NCI-H446 treated with DMSO at 0.1 percent for 48 hours (cell line): ENCODE data around the gene PTGIR.

Experiments
- DNase-seq: peaks from one replicate; lab custom pipeline; 2025; lab: John Stamatoyannopoulos, UW

Gene PTGIR

DNA sequence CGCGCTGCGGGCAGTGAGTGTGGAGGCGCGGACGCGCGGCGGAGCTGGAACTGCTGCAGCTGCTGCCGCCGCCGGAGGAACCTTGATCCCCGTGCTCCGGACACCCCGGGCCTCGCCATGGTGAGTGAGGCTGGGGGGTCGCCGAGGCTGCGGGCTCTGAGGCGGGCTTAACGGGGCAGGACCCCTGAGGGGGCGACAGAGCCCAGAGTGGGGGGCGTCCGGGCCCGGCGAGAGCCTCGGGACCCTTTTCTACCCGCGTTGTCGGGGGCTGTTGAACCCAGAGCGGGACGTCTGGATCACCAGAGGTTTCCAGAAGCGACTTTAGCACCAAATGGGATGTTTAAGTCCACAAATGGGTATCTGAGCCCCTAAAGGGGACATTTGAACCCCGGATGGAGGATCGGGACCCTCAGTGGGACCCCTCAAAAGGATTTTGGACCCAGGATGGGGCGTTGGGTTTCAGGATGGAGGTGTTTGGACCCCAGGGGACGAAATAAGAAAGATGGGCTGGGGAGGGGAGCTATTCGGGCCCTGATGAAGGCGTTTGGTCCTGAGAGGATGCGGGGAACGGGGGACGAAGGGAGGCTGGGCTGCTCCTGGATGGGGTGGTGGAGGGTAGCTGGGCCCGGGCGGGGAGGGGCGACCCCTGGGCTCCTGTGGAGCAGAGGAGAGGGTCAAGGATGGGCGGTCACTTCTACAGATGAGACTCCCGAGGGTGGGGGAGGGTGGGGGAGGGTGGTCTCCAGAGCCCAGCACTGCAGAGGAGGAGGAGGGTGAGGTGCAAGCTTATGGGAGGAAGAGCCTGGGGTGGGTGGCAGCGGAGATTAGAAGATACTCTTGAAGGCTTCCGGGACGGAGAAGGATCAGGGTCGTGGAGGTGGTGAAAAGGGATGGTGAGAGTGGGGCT lies 23.3 kb downstream of the PTGIR start, which contains the start of gene CALM3:
TSS of gene CALM3 (plus strand) at position 13 of the 907 bp plus-strand sequence. CDS start at position 118, 105 bp downstream.
- DNase-seq = no peak

DNA sequence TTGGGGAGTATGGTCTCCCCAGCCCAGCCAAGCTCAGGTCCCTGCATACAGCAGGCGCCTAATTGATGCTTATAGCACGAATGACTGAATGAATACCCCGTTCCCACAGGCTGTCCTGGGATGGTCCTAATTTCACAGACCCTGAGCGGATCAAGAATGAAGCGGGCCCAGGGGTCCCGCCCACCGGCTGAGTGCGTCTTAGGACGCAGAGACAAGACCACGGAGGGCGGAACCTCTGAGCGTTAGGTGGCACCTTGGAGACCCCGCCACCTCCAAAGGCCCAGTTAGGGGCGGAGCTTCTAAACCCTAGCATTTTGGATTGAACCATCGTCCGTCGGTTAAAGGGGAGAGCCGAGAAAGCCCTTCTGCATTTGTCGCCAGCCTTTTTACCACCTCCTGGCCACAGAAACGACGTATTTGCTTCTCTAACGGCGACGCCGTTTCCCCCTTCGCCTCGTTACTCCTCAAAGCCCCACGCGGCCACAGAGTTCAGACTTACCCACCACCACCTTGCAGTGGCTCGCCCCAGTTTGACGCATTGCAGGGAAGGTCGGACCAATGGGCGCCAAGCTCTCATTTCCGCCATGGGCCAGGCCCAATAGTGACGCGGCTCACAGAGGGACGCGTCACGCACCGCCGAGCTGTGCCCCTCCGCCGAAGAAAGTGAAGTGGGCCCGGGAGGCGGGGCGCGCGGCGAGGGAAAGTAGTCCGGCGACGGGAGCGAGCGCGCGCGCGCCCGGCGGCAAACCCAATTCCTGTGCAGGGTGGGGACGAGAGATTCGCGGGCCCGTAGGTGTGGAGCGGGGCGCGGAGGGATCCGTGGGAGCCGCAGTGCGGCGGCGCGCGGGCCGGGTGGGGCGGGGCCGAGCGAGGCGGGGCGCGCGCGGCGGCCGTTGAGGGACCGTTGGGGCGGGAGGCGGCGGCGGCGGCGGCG lies 24.2 kb downstream of the PTGIR start:
- DNase-seq = peak; percentile 93

DNA sequence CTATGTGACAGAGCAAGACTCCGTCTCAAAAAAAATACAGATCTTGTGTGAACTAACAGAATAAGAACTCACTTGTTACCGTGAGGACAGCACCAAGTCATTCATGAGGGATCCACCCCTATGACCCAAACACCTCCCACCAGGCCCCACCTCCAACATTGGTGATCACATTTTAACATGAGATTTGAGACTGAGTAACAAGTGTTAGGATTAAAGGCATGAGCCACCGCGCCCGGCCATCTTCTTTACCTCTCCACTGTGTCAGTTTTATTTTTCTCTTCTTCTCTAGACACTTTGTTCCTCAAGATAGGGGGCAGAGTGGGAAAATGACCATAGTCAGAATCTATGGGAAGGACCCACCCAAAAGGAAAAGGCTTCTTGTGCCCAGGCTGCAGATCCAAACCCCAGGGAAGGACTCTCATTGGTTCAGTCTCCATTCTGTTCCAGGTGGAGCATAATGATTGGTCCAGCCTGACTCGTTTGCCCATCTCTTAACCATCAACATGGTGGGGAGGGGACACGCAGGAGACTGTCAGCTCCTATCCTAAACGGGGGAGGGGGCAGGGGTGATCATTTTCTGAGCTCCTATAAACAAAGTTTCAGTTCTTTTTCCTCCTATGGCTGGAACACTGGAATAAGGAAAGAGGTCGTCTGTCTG lies 25.0 kb downstream of the PTGIR start:
- DNase-seq = no peak

- DNase-seq = no peak
Observed at GRCh38 chr19:46598372-46598917, 26.4 kb downstream of the PTGIR start.

- no peak for DNase-seq
Observed at GRCh38 chr19:46596008-46596407, 28.9 kb downstream of the PTGIR start.

DNA sequence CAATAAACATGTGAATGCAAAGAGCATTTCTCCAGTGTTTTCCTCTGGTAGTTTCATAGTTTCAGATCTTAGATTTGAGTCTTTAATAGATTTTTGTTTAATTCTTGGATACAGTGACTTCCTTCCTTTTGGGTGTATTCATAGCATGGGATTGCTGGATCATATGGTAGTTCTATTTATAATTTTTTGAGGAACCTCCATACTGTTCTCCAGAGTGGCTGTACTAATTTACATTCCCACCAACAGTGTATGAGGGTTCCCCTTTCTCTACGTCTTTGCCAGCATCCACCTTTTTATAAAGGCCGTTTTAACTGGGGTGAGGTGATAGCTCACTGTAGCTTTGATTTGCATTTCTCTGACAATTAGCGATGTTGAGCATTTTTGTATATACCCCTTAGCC lies 33.0 kb downstream of the PTGIR start:
- DNase-seq = no peak

DNA sequence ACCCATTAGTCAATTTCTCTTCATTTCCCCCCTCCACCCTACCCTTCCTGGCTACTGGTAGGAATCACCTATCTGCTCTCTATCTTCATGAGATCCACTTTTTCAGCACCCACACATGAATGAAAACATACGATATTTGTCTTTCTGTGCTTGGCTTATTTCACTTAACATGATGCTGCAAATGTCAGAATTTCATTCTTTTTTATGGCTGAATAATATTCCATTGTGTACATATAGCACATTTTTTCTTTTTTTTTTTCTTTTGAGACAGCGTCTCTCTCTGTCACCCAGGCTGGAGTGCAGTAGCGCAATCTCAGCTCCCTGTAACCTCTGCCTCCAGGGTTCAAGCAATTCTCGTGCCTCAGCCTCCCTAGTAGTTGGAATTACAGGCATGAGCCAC lies 33.6 kb downstream of the PTGIR start:
- DNase-seq = no peak

DNA sequence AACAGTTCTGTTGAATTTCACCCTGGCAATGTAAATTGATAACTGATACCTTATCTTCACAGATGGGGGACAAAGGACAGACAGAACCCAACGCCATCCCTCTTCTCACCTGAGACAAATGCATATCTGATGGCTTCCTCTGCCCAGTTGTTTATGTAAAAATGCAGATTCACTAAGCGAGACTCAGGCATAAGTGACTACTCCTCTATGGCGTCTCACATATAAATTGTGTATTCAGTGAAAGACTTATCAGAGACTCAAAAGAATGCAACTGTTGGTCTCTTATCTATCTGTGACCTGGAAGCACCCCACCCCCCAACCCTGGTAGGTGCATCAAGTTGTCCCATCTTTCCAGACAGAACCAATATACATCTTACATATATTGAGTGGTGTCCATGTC lies 37.0 kb downstream of the PTGIR start:
- no peak for DNase-seq

DNA sequence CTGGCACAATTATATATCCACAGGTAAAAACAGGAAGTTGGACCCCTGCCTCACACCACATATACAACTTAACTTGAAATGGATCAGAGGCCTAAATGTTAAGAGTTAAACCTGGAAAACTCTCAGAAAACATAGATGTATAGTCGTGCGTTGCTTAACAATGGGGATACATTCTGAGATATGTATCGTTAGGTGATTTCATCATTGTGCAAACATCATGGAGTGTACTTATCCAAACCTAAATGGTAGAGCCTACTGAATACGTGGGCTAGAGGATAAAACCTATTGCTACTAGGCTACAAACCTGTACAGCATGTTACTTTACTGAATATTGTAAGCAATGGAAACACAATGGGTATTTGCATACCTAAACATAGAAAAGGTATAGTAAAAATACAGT lies 38.6 kb downstream of the PTGIR start:
- DNase-seq = no peak

- DNase-seq = no peak
Observed at GRCh38 chr19:46585539-46585938, 39.4 kb downstream of the PTGIR start.

- DNase-seq = no peak
Observed at GRCh38 chr19:46580247-46580646, 44.6 kb downstream of the PTGIR start.

DNA sequence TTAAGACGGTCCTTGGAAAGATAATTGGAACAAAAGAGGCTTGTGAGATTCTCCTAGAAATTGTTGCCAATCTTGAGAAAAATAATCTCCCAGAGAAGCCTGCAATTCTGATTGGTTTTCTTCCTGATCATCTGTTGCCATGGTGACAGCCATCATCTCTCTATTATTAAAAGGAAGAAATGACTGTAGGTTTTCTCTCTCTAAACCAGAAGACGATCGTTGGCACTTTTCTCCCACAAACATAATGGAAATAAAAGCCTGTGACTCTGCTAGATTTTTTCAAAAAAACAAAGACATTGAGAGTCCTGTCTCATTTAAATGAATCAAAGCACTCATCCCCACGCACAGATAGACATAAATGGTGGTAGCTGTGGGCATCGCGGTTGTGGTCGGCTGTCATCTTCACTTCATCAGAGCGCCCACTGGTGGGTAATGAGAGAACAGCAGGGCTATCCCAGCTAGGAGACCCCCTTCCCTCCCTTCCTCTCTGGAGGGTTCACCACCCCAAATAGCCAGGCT lies 45.5 kb downstream of the PTGIR start:
- no peak for DNase-seq

DNA sequence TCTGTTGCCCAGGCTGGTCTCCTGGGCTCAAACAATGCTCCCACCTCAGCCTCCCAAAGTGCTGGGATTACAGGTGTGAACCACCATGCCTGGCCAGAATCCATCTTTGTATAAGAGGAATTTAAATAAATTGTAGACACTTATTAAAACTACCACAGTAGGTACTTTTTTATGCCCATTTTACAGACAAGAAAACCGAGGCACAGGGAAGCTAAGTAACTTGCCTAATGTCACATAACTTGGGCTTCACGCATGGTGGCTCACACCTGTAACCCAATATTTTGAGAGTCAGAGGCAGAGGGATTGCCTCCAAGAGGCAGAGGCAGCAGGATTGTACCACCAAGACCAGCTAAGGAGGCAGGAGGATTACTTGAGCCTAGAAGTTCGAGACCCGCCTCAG lies 46.4 kb downstream of the PTGIR start:
- no peak for DNase-seq

- DNase-seq = no peak
Observed at GRCh38 chr19:46574533-46574932, 50.4 kb downstream of the PTGIR start.

DNA sequence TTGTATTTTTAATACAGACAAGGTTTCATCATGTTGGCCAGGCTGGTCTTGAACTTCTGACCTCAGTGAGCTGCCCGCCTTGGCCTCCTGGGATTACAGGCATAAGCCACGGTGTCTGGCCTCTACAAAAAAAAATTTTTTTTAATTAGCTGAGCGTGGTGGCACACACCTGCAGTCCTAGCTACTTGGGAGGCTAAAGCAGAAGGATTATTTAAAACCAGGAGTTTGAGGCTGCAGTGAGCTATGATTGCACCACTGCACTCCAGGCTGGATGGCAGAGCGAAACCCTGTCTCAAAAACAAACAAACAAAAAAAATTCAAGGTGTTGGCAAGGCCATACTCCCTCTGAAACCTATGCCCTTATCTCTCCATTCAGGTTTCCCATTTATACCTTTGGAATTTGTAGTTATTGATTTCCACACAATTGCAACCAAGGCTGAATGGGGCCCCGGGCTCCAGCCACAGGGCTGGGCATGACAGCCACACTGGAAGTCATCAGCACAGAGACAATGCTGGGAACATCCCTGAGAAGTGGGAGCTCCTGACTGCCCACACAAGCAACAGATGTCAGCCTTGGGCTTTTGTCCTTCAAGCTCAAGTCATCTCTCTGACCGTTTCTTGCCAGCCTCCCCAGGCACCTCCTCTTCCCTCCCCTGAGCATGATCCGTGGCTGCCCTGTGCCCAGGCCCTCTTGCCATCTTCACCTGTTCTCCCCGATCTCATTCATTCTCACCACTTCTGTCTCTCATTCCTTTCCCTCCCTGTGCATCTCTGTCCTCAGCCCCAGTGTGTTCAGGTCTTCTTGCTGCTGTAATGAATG lies 51.0 kb downstream of the PTGIR start:
- no peak for DNase-seq

GRCh38 chr19:46571495-46571894 lies 53.4 kb downstream of the PTGIR start:
- DNase-seq = no peak
